ENCODE data around the gene IL1F10.

DNA sequence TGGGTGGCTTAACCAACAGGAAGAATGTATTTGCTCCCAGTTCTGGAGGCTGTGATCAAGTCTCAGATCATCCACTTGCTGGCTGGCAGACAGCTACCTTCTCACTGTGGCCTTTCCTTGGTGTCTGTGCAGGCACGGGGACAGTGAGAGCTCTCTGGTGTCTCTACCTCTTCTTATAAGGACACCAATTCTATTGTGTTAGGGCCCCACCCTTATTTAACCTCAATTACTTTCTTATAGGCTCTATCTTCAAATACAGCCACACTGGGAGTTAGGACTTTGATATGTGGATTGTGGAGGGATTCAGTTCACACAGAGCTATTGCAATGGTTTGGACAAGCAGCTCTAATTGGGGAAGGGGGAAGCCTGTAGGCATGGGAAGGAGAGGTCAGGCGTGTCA is 34.4 kb downstream of the IL1F10 start:
- TF ChIP-seq GATA2 (IDR thresholded peaks at IDR 0.05; ENCODE audit: insufficient read depth, insufficient read length, low read depth, low read length) (no peak), POLR2A (IDR thresholded peaks at IDR 0.05; ENCODE audit: low read depth, low read length) (no peak), EZH2 (IDR thresholded peaks at IDR 0.05; ENCODE audit: borderline replicate concordance, low read depth, low read length, severe bottlenecking) (no peak), POLR2AphosphoS5 (IDR thresholded peaks at IDR 0.05; ENCODE audit: insufficient read depth, low read depth, low read length) (no peak)
- TF ChIP-seq, protein P1, sequence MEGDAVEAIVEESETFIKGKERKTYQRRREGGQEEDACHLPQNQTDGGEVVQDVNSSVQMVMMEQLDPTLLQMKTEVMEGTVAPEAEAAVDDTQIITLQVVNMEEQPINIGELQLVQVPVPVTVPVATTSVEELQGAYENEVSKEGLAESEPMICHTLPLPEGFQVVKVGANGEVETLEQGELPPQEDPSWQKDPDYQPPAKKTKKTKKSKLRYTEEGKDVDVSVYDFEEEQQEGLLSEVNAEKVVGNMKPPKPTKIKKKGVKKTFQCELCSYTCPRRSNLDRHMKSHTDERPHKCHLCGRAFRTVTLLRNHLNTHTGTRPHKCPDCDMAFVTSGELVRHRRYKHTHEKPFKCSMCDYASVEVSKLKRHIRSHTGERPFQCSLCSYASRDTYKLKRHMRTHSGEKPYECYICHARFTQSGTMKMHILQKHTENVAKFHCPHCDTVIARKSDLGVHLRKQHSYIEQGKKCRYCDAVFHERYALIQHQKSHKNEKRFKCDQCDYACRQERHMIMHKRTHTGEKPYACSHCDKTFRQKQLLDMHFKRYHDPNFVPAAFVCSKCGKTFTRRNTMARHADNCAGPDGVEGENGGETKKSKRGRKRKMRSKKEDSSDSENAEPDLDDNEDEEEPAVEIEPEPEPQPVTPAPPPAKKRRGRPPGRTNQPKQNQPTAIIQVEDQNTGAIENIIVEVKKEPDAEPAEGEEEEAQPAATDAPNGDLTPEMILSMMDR (IDR thresholded peaks at IDR 0.05; ENCODE audit: extremely low read depth in 1 of 2, insufficient read depth in 1 of 2, low read depth in 1 of 2, low read length in 2 of 2), result no peak

Measured in endothelial cell of umbilical vein (primary cell).